PC-3 (cell line): ENCODE results near the gene MRPS34.

Source experiments
- EZH2 ChIP-seq: fragments of 300-600 bp; sonication (generic); IDR thresholded peaks from one replicate; pipeline ENCODE4 v1.6.1; 2017; ENCODE audit warnings: antibody characterized with exemption, mild to moderate bottlenecking, low read length; ENCODE audit not compliant: unreplicated experiment
- EZH2phosphoT487 ChIP-seq: fragments of 300-600 bp; sonication (generic); IDR thresholded peaks from 2 replicates; pipeline ENCODE4 v1.6.1; 2018; ENCODE audit warnings: mild to moderate bottlenecking, antibody characterized with exemption, low read length, borderline replicate concordance
- TF ChIP-seq, protein P1 (sequence below): fragments of 300-600 bp; sonication (generic); conservative IDR thresholded peaks from 2 replicates; pipeline ENCODE4 v1.5.1; 2017; ENCODE audit warnings: antibody characterized with exemption, low read depth, mild to moderate bottlenecking, low read length

DNA sequence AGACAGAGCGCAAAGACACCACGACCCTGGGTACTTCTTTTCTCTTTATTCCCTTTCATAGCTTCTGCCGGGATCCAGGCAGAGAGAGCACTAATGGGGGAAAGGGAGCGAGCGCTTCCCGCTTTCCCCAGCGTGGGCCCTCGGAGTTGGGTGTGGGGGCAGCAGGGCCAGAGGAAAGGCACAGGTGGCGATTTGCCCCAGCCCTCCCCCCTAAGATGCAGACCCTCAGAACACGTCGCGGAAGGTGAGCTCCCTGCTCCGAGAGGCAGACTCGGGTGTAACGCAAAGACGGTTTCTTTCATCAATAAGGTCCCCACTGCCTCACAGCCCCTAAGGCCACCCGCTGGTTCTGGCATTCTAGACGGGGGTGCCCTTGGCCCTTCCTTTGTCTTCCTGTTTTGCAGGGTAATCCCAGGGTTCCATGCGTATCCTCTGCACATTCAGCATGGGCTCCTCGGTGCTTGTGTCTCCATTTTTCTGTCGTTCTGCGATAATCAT lies 1.0 kb downstream of the MRPS34 start:
- TF ChIP-seq, protein P1, sequence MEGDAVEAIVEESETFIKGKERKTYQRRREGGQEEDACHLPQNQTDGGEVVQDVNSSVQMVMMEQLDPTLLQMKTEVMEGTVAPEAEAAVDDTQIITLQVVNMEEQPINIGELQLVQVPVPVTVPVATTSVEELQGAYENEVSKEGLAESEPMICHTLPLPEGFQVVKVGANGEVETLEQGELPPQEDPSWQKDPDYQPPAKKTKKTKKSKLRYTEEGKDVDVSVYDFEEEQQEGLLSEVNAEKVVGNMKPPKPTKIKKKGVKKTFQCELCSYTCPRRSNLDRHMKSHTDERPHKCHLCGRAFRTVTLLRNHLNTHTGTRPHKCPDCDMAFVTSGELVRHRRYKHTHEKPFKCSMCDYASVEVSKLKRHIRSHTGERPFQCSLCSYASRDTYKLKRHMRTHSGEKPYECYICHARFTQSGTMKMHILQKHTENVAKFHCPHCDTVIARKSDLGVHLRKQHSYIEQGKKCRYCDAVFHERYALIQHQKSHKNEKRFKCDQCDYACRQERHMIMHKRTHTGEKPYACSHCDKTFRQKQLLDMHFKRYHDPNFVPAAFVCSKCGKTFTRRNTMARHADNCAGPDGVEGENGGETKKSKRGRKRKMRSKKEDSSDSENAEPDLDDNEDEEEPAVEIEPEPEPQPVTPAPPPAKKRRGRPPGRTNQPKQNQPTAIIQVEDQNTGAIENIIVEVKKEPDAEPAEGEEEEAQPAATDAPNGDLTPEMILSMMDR: no peak
- no peak for TF ChIP-seq EZH2phosphoT487
- TF ChIP-seq EZH2: no peak
